22Rv1 (cell line): ENCODE data around the gene CCT2.

Experiments
- ZFX ChIP-seq: fragments of 450-650 bp; IDR thresholded peaks from 2 replicates; pipeline ENCODE4 v1.6.1; 2017; ENCODE audit warnings: antibody characterized with exemption, borderline replicate concordance
- TF ChIP-seq, protein P1 (sequence below): fragments of 450-650 bp; IDR thresholded peaks from 2 replicates; pipeline ENCODE4 v1.5.1; 2017; ENCODE audit warnings: mild to moderate bottlenecking

DNA sequence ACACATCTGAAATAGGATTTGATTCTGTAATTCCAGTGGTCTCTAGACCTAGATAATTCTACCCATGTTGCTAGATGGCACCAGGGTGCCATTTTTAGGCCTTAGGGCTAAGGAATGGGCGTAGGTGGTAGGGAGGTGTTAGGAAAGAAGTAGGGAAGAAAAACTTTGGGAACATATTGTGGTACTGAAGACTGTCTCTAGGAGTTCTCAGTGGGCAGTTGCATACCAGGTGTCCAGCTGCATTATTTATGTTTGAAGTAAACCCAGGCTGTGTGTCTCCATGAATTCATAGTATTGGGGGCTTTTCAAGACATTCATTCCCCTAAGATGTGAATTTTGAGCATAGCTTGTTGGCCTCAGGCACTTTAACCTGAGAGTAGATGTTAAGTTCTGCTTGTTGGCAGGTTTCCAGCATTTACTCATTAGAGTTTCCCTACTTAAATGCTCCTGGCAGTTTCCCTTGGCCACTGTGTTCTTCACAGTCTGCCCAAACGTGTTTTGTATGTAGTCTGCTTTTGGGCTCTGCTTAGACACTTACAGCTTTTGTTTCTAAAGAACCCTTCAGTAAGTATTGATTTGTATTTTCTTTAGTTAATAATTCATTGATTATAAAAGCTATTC lies 31.5 kb upstream of the CCT2 start:
- TF ChIP-seq, protein P1, sequence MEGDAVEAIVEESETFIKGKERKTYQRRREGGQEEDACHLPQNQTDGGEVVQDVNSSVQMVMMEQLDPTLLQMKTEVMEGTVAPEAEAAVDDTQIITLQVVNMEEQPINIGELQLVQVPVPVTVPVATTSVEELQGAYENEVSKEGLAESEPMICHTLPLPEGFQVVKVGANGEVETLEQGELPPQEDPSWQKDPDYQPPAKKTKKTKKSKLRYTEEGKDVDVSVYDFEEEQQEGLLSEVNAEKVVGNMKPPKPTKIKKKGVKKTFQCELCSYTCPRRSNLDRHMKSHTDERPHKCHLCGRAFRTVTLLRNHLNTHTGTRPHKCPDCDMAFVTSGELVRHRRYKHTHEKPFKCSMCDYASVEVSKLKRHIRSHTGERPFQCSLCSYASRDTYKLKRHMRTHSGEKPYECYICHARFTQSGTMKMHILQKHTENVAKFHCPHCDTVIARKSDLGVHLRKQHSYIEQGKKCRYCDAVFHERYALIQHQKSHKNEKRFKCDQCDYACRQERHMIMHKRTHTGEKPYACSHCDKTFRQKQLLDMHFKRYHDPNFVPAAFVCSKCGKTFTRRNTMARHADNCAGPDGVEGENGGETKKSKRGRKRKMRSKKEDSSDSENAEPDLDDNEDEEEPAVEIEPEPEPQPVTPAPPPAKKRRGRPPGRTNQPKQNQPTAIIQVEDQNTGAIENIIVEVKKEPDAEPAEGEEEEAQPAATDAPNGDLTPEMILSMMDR: no peak
- no peak for TF ChIP-seq ZFX
